Cerebellar nuclear complex (tissue), 1 donor: ENCODE data around the gene AP3B2.
"Not testable (repeated sequence)": the region's sequence is repeated elsewhere in the genome, so short reads cannot be mapped to it uniquely, and the experiment has no call there.

Source experiments
- DNase-seq, 2 experiments: peaks; one replicate each; lab custom pipeline; 2025; lab: John Stamatoyannopoulos, UW

The AP3B2 gene

GRCh38 chr15:82650046-82650670 is 59.5 kb downstream of the AP3B2 start:
- DNase-seq: no peak

GRCh38 chr15:82649226-82649999 is 60.3 kb downstream of the AP3B2 start:
- DNase-seq: no peak

GRCh38 chr15:82648257-82649103 is 61.2 kb downstream of the AP3B2 start:
- no peak for DNase-seq

- DNase-seq: no peak
These were observed 61.8 kb downstream of the AP3B2 start for GRCh38 chr15:82647835-82648256.

- no peak for DNase-seq
These were observed 62.4 kb downstream of the AP3B2 start, which contains the start of gene CPEB1 for GRCh38 chr15:82647045-82647834. Gene CPEB1, minus strand, starts transcription at chr15:82647363. Its CDS starts 18,904 bp downstream, at chr15:82628459.

- peak in 1 of 2 experiments; percentile 8 for DNase-seq
These were observed 63.2 kb downstream of the AP3B2 start for GRCh38 chr15:82646250-82647044.

- not testable (repeated sequence) for DNase-seq
These were observed 64.5 kb downstream of the AP3B2 start for GRCh38 chr15:82644967-82645852.

GRCh38 chr15:82643992-82644391 is 65.7 kb downstream of the AP3B2 start:
- DNase-seq: no peak

- no peak for DNase-seq
These were observed 67.0 kb downstream of the AP3B2 start for GRCh38 chr15:82642656-82643055.

- no peak for DNase-seq
These were observed 68.4 kb downstream of the AP3B2 start for GRCh38 chr15:82641129-82641798.

- DNase-seq: no peak
These were observed 69.0 kb downstream of the AP3B2 start for GRCh38 chr15:82640672-82641071.

GRCh38 chr15:82635798-82636197 is 73.9 kb downstream of the AP3B2 start:
- no peak for DNase-seq

- DNase-seq: no peak
These were observed 79.6 kb downstream of the AP3B2 start for GRCh38 chr15:82630033-82630432.

- DNase-seq: no peak
These were observed 84.5 kb downstream of the AP3B2 start for GRCh38 chr15:82625136-82625535.

- no peak for DNase-seq
These were observed 85.2 kb downstream of the AP3B2 start for GRCh38 chr15:82624438-82624837.

GRCh38 chr15:82624008-82624407 is 85.7 kb downstream of the AP3B2 start:
- DNase-seq: no peak

GRCh38 chr15:82621970-82622369 is 87.7 kb downstream of the AP3B2 start:
- DNase-seq: no peak

GRCh38 chr15:82613747-82614146 is 95.9 kb downstream of the AP3B2 start:
- no peak for DNase-seq

- DNase-seq: no peak
These were observed 98.3 kb downstream of the AP3B2 start for GRCh38 chr15:82611348-82611747.
